Left ventricle myocardium inferior (tissue), 1 donor: Measurements from ENCODE around the gene TNFAIP3. TPM values are rescaled to one million over a fixed set of nuclear protein-coding genes. Genes with fewer than 3 reads are reported as not detected.

Experiments
- DNase-seq: peaks from one replicate; pipeline ENCODE4 v3.0.0-alpha.2; 2020
- H3K27ac ChIP-seq: fragments of 200-600 bp; replicated peaks from 2 replicates; pipeline ENCODE4 v1.8.0; 2021
- H3K27me3 ChIP-seq: fragments of 200-600 bp; 2 replicates; pipeline ENCODE4 v1.8.0; 2021; ENCODE audit warnings: low read depth
- H3K36me3 ChIP-seq: fragments of 200-600 bp; 2 replicates; pipeline ENCODE4 v1.8.0; 2021
- H3K4me1 ChIP-seq: fragments of 200-600 bp; 2 replicates; pipeline ENCODE4 v1.8.0; 2021
- H3K4me3 ChIP-seq: fragments of 200-600 bp; 2 replicates; pipeline ENCODE4 v1.8.0; 2021; ENCODE audit warnings: mild to moderate bottlenecking, moderate library complexity
- H3K9me3 ChIP-seq: fragments of 200-600 bp; replicated peaks from 2 replicates; pipeline ENCODE4 v1.8.0; 2021
- intact Hi-C: fragments of 100-400 bp; cut with micrococcal nuclease; formaldehyde crosslinking; loops from one replicate; pipeline ENCODE4 v1.11.0; 2022
- total RNA-seq: library from RNA; stranded (reverse); fragmentation: NEBNext Ultra II Directional; extraction: Animal tissue kit (Norgen Biotek cat#: 25700); gene quantifications from one replicate; pipeline ENCODE4 v1.2.1, GENCODE V29; 2021
- TF ChIP-seq, protein P1 (sequence below): fragments of 200-600 bp; IDR thresholded peaks from 2 replicates; pipeline ENCODE4 v1.8.0; 2021; ENCODE audit warnings: antibody characterized with exemption, mild to moderate bottlenecking, borderline replicate concordance
- donor health status: DM: no; HTN: yes; CAD: no; lungs with severe emphysema.

Gene TNFAIP3
- total RNA-seq, 1 donor from 2014 or later: 7.0 TPM

DNA sequence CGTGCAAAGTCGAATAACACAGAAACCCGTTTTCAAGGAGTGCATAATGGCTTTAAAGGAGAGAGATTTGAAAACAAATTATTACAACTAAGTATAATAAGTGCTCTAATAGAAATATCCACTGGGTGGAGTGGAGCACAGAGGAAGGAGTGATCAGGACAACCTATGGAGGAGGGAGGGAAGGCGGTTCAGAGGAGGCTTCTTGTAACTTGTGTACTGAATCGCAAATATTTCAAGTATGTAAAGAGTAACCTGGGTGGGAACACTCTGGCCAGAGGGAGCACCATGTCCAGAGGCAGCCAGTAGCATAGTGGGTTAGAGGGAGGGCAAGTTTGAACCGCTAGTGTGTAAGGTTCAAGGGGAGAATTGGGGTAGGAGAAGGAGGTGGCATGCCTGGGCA, 21.6 kb upstream of the TNFAIP3 start:
- Histone ChIP-seq H3K36me3 (no peaks in the 10 kb centered on the region), H3K4me1 (no peaks in the 10 kb centered on the region), H3K27ac (no peak overlapping the region), H3K27me3 (peaks cover 25% of the 10 kb centered on the region), H3K4me3 (no peak overlapping the region), H3K9me3 (peaks cover 10% of the 10 kb centered on the region)
- DNase-seq: no peak
- intact Hi-C loops: no loop called here
- TF ChIP-seq, protein P1, sequence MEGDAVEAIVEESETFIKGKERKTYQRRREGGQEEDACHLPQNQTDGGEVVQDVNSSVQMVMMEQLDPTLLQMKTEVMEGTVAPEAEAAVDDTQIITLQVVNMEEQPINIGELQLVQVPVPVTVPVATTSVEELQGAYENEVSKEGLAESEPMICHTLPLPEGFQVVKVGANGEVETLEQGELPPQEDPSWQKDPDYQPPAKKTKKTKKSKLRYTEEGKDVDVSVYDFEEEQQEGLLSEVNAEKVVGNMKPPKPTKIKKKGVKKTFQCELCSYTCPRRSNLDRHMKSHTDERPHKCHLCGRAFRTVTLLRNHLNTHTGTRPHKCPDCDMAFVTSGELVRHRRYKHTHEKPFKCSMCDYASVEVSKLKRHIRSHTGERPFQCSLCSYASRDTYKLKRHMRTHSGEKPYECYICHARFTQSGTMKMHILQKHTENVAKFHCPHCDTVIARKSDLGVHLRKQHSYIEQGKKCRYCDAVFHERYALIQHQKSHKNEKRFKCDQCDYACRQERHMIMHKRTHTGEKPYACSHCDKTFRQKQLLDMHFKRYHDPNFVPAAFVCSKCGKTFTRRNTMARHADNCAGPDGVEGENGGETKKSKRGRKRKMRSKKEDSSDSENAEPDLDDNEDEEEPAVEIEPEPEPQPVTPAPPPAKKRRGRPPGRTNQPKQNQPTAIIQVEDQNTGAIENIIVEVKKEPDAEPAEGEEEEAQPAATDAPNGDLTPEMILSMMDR: no peak

DNA sequence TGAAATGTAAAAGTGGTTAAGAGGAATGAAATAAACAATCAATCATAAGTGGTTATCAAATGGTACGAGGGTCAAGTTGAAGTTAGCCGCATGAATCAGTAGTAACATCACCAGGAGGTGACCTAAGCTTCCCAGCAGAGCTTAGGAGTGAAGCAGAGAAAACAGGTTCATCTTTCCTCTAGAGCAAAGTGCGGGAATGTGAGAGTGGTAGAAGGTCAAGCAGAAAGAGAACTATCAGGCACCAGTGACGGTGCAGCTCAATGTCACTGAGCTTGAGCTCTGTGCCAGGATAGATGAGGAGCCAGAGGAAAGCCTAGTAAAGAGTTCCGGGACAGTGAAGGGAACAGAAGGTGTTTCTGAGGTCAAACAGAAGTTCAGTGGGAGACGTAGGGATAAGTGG, 20.8 kb upstream of the TNFAIP3 start:
- no peaks in the 10 kb centered on the region for H3K36me3 ChIP-seq
- H3K27me3 ChIP-seq: peaks cover 25% of the 10 kb centered on the region
- H3K4me1 ChIP-seq: no peaks in the 10 kb centered on the region
- no peak overlapping the region for H3K4me3 ChIP-seq
- no peak overlapping the region for H3K27ac ChIP-seq
- TF ChIP-seq, protein P1: no peak
- intact Hi-C loops: no loop called here
- H3K9me3 ChIP-seq: peaks cover 2% of the 10 kb centered on the region
- DNase-seq: no peak

DNA sequence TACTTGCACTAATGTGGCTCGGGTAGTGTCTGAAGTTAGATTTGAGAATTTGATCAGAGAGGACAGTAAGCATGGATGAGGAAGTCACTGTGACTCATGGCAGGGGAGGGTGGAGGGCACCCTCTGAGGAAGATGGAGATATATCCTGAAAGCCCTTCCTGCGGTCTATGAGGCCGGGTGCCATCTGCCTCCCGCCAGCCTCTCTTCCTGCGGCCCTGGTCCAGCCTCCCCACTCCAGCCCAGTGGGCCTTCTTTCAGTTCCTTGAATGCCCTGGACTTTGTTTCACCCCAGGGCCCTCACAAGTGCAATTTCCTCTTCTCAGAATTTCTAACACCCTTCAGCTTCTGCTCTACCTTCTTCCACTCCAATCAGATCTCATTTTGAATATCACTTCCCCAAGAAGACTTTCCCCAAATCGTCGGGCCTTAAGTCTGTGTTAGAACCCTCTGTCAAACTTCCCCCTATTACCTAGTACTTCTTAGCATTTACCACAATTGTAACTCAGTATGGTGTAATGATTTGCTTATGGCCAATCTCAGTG, 20.2 kb upstream of the TNFAIP3 start:
- intact Hi-C loops: no loop called here
- TF ChIP-seq, protein P1: no peak
- H3K27ac ChIP-seq: no peak overlapping the region

DNA sequence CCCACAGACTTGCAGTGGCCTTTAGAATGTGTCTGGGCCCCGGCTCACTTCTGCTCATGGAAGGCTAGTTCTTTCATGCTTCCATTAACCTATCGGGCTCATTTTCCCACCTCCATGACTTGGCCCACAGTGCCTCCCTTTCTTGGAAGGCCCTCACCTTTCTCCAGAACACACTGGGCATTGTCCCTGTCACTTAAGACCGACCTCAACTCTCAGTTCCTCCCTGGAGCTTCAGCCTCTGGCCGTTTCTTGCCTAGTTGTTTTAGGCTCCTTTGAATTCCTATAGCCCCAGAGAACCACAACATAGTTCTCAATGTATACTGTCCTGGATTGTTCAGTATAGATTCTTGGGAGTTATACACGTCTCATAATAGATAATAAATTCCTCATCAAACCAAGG, 19.3 kb upstream of the TNFAIP3 start:
- TF ChIP-seq, protein P1: no peak
- H3K27ac ChIP-seq: no peak overlapping the region
- intact Hi-C loops: no loop called here
- H3K4me1 ChIP-seq: no peaks in the 10 kb centered on the region
- H3K4me3 ChIP-seq: no peak overlapping the region
- H3K36me3 ChIP-seq: no peaks in the 10 kb centered on the region
- DNase-seq: no peak
- H3K9me3 ChIP-seq: no peaks in the 10 kb centered on the region
- peaks cover 18% of the 10 kb centered on the region for H3K27me3 ChIP-seq

More for the DNA sequence above, 20.2 kb upstream of the TNFAIP3 start:
- H3K9me3 ChIP-seq: no peaks in the 10 kb centered on the region
- H3K36me3 ChIP-seq: no peaks in the 10 kb centered on the region
- DNase-seq: peak; percentile 59
- peaks cover 25% of the 10 kb centered on the region for H3K27me3 ChIP-seq
- no peaks in the 10 kb centered on the region for H3K4me1 ChIP-seq
- no peak overlapping the region for H3K4me3 ChIP-seq

DNA sequence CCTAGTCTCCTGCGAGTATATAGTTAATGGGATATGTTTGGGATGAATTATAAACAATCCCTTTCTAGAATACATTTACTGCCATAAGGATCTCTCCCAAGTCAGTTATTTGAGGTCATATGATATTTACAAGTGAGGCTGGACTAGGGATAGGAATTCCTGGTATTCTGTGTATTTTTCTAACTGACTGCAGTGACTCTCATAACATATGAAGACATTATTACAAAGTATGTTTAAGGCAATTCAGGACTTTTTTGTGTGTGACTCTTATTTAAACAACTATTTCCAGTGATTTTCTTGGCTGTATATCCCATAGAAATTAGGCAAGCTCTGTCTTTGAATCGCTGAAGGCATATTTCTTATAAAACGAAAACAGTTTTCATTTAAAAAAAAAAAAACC, 18.4 kb upstream of the TNFAIP3 start:
- Histone ChIP-seq H3K27ac (no peak overlapping the region), H3K36me3 (no peaks in the 10 kb centered on the region), H3K9me3 (no peaks in the 10 kb centered on the region), H3K4me3 (no peak overlapping the region), H3K27me3 (peaks cover 9% of the 10 kb centered on the region), H3K4me1 (no peaks in the 10 kb centered on the region)
- intact Hi-C loops: no loop called here
- DNase-seq: no peak
- TF ChIP-seq, protein P1: no peak
